ENCODE results near the gene ACE.

DNA sequence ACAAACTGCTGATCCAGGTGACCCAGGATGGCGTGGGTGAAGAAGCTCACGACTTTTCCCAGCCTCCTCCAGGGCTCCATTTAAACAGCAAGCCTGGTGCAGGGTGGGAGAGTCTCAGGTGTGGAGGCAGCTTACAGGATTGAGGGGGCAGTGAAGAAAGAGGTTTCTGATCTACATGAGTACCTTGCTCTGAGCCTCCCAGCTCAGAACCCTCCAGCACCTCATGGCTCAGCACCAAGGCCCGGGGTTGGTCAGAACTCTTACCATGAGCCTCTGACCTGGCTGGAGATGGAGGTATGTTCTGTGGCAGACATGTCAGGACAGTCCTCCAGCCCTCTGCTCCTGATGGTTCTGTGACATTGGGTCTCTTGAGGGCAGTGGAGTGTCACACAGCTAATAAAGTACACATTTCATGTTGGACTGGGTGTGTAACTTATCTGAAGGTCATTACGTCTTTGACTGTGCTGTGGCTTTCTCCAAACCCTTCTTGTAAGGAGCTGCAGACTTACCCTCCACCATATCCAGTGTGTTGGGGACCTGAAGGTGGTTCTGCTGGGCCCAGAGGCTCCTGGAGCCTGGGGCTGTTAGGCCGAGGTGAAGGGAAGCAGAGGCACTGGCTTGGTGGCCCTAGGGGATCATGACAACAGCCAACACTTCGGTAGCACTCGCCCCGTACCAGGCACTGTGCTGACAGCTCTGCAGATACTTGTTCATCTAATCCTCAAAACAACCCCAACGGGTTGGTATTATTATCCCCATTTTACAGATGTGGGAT, 69.6 kb downstream of the ACE start:
- TF ChIP-seq, protein P1, sequence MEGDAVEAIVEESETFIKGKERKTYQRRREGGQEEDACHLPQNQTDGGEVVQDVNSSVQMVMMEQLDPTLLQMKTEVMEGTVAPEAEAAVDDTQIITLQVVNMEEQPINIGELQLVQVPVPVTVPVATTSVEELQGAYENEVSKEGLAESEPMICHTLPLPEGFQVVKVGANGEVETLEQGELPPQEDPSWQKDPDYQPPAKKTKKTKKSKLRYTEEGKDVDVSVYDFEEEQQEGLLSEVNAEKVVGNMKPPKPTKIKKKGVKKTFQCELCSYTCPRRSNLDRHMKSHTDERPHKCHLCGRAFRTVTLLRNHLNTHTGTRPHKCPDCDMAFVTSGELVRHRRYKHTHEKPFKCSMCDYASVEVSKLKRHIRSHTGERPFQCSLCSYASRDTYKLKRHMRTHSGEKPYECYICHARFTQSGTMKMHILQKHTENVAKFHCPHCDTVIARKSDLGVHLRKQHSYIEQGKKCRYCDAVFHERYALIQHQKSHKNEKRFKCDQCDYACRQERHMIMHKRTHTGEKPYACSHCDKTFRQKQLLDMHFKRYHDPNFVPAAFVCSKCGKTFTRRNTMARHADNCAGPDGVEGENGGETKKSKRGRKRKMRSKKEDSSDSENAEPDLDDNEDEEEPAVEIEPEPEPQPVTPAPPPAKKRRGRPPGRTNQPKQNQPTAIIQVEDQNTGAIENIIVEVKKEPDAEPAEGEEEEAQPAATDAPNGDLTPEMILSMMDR (IDR thresholded peaks at IDR 0.05; ENCODE audit: insufficient read depth, low read depth, low read length): no peak
- no peak for TF ChIP-seq EZH2 (IDR thresholded peaks at IDR 0.05; ENCODE audit: insufficient read depth, low read length)

All from astrocyte (in vitro differentiated cells and primary cell).